GM12878 (cell line): ENCODE results near the gene BFSP2. TPM values are rescaled to one million over a fixed set of nuclear protein-coding genes. Genes with fewer than 3 reads are reported as not detected.

Experiments
- ATAC-seq: fragments of 200-7000 bp; cut with Tn5 transposase; 3 replicates; pipeline ENCODE4 v1.9.1; 2020; ENCODE audit warnings: mild to moderate bottlenecking, moderate library complexity
- BruUV-seq: library from RNA; stranded (reverse); fragments of 400-500 nt; replicated peaks from 2 replicates; lab custom pipeline; 2021; lab: Mats Ljungman, UMichigan
- CTCF ChIA-PET: fragments of 300-600 bp; sonication (Branson Sonifier 250); formaldehyde crosslinking; extraction: SDS; loops from one replicate; lab custom pipeline; 2021; ENCODE audit warnings: inconsistent platforms; lab: Yijun Ruan, JAX
- POLR2A ChIA-PET: fragments of 350-600 bp; formaldehyde crosslinking; extraction: SDS; loops from one replicate; lab custom pipeline; 2021; ENCODE audit warnings: inconsistent platforms; lab: Charles Lee
- RAD21 ChIA-PET: fragments of 300-600 bp; sonication (Branson Sonifier 250); formaldehyde crosslinking; loops from one replicate; lab custom pipeline; 2023; ENCODE audit warnings: antibody characterized with exemption; ENCODE audit not compliant: unreplicated experiment; lab: Charles Lee
- SMC1A ChIA-PET: fragments of 300-600 bp; sonication (Branson Sonifier 250); formaldehyde crosslinking; loops from one replicate; lab custom pipeline; 2023; ENCODE audit not compliant: unreplicated experiment, uncharacterized antibody; lab: Charles Lee
- DNase-seq: peaks from one replicate; pipeline ENCODE4 v3.0.0-alpha.2; 2011; ENCODE audit warnings: low read depth, low spot score
- FAIRE-seq: peaks from 3 replicates; lab custom pipeline; 2011; peaks lifted over from hg19 to GRCh38; lab: Jason Lieb, UNC
- H2AFZ ChIP-seq: 2 replicates; pipeline ENCODE4 v1.6.0; 2011; ENCODE audit warnings: low read depth, low read length, control low read depth; ENCODE audit not compliant: control insufficient read depth
- H3K27ac ChIP-seq: 2 replicates; pipeline ENCODE4 v1.5.1; 2011; ENCODE audit warnings: control low read depth; ENCODE audit not compliant: control insufficient read depth, insufficient read depth
- H3K27me3 ChIP-seq, 2 experiments: replicated peaks in 1 of 2; 2 replicates each; pipeline versions ENCODE4 v1.6.0 to v1.6.1; 2011; ENCODE audit warnings: low read length in 1 of 2; ENCODE audit not compliant: control insufficient read depth in 2 of 2, insufficient read depth in 2 of 2
- H3K36me3 ChIP-seq, 2 experiments: 2 replicates each; pipeline ENCODE4 v1.5.1; 2011; ENCODE audit warnings: low read length in 1 of 2; ENCODE audit not compliant: control insufficient read depth in 2 of 2, insufficient read depth in 2 of 2
- H3K4me1 ChIP-seq: 2 replicates; pipeline ENCODE4 v1.6.1; 2011; ENCODE audit warnings: mild to moderate bottlenecking, low read length, moderate library complexity, mixed read lengths; ENCODE audit not compliant: control insufficient read depth, insufficient read depth
- H3K4me2 ChIP-seq: 2 replicates; pipeline ENCODE4 v1.6.0; 2011; ENCODE audit warnings: control low read depth; ENCODE audit not compliant: control insufficient read depth, insufficient read depth
- H3K4me3 ChIP-seq: fragments of 200-600 bp; sonication (generic); 2 replicates; pipeline ENCODE4 v1.5.1; 2016
- H3K79me2 ChIP-seq: 2 replicates; pipeline ENCODE4 v1.6.0; 2011; ENCODE audit warnings: low read length; ENCODE audit not compliant: control insufficient read depth, insufficient read depth
- H3K9ac ChIP-seq: 2 replicates; pipeline ENCODE4 v1.8.0; 2011; ENCODE audit warnings: low read length, control low read depth, mixed read lengths; ENCODE audit not compliant: control insufficient read depth, insufficient read depth
- H3K9me3 ChIP-seq: replicated peaks from 3 replicates; pipeline ENCODE4 v1.5.1; 2011; ENCODE audit warnings: mild to moderate bottlenecking, low read length; ENCODE audit not compliant: control insufficient read depth, insufficient read depth
- H4K20me1 ChIP-seq: 2 replicates; pipeline ENCODE4 v1.6.0; 2011; ENCODE audit not compliant: control insufficient read depth, insufficient read depth
- CEBPZ ChIP-seq: fragments of 150-350 bp; IDR thresholded peaks from 2 replicates; pipeline ENCODE4 v1.6.1; 2016; ENCODE audit warnings: low read depth, low read length
- CHD2 ChIP-seq: IDR thresholded peaks from 2 replicates; pipeline ENCODE4 v1.6.1; 2011; ENCODE audit warnings: low read depth, low read length, improper control_type of control experiment, borderline replicate concordance
- ESRRA ChIP-seq: IDR thresholded peaks from 2 replicates; pipeline ENCODE4 v1.6.1; 2012; ENCODE audit warnings: mild to moderate bottlenecking, low read length, improper control_type of control experiment
- ETV6 ChIP-seq, 2 experiments: fragments of 450-650 bp in 1 of 2; IDR thresholded peaks in 1 of 2; conservative IDR thresholded peaks in 1 of 2; 2 replicates each; pipeline ENCODE4 v1.6.1; 2014; ENCODE audit warnings: antibody characterized with exemption in 1 of 2, borderline replicate concordance in 1 of 2, low read depth in 1 of 2, mild to moderate bottlenecking in 1 of 2, moderate library complexity in 1 of 2
- KLF5 ChIP-seq: fragments of 450-650 bp; IDR thresholded peaks from 2 replicates; pipeline ENCODE4 v1.6.1; 2014; ENCODE audit warnings: mild to moderate bottlenecking; ENCODE audit not compliant: partially characterized antibody
- SIN3A ChIP-seq: IDR thresholded peaks from 2 replicates; pipeline ENCODE4 v1.6.1; 2012; ENCODE audit warnings: low read depth, low read length, improper control_type of control experiment
- SPI1 ChIP-seq: IDR thresholded peaks from 2 replicates; pipeline ENCODE4 v1.6.1; 2011; ENCODE audit warnings: low read depth, mild to moderate bottlenecking, low read length, moderate library complexity, borderline replicate concordance; ENCODE audit not compliant: insufficient read depth
- STAT1 ChIP-seq: fragments of 450-650 bp; conservative IDR thresholded peaks from 2 replicates; pipeline ENCODE4 v1.6.1; 2014; ENCODE audit warnings: antibody characterized with exemption, mild to moderate bottlenecking
- SUZ12 ChIP-seq: fragments of 200-600 bp; sonication (generic); IDR thresholded peaks from one replicate; pipeline ENCODE4 v1.6.1; 2018; ENCODE audit warnings: antibody characterized with exemption, mild to moderate bottlenecking; ENCODE audit not compliant: unreplicated experiment
- ZNF207 ChIP-seq: fragments of 450-650 bp; IDR thresholded peaks from 2 replicates; pipeline ENCODE4 v1.6.1; 2014; ENCODE audit warnings: antibody characterized with exemption, mild to moderate bottlenecking, borderline replicate concordance
- WGBS: methylation state at CpG from one replicate; pipeline ENCODE4 v1.1.6; 2016; ENCODE audit warnings: low lambda C conversion rate; ENCODE audit not compliant: insufficient replicate concordance, insufficient coverage; ENCODE audit errors: missing lambda C conversion rate; 5-methylcytosine and 5-hydroxymethylcytosine counted together
- in situ Hi-C: fragments of 300-500 bp; cut with MboI; formaldehyde crosslinking; loops from 9 replicates; pipeline ENCODE4 v1.14.3; 2018; ENCODE audit warnings: mixed read lengths
- intact Hi-C: fragments of 100-400 bp; cut with micrococcal nuclease; formaldehyde crosslinking; loops from one replicate; pipeline ENCODE4 v1.14.2; 2022; ENCODE audit not compliant: unreplicated experiment
- polyA plus RNA-seq, 11 experiments: library from polyadenylated mRNA; depleted of rRNA in 4 of 11; unstranded in 6 of 11; stranded (reverse) in 5 of 11; fragments of >200 nt; fragmentation: Nextera tagmentation in 4 of 11; fragmentation: Illumina TruSeq in 1 of 11; extraction: Ambion mirVana in 4 of 11; extraction: Trizol in 1 of 11; gene quantifications; 1 replicate in 1 of 11; 2 replicates in 10 of 11; pipeline versions ENCODE4 v1.2.1 to v1.2.3, GENCODE V29; 2011 to 2016; ENCODE audit warnings: inconsistent platforms in 2 of 11, missing spikeins in 2 of 11, low read depth in 1 of 11
- total RNA-seq, 4 experiments: library from RNA; depleted of rRNA in 3 of 4; stranded (reverse); fragments of >200 nt in 3 of 4; fragmentation: Illumina TruSeq in 1 of 4; extraction: Trizol in 1 of 4; gene quantifications; 2 replicates each; pipeline versions ENCODE4 v1.2.1 to v1.2.3, GENCODE V29; 2013 to 2021
- TF ChIP-seq, protein P1 (sequence below): fragments of 450-650 bp; conservative IDR thresholded peaks from 2 replicates; pipeline ENCODE4 v1.6.1; 2017; ENCODE audit warnings: mild to moderate bottlenecking, moderate library complexity
- TF ChIP-seq, protein P2 (sequence below): fragments of 450-650 bp; formaldehyde crosslinking; IDR thresholded peaks from 2 replicates; pipeline ENCODE4 v1.4.0; 2022; ENCODE audit warnings: mild to moderate bottlenecking, moderate library complexity

BFSP2 gene
- total and polyA plus RNA-seq, 10 of the 15 experiments (the other 5 are each of a cell fraction or from before 2014, with no cell fraction given), result 1.5 to 20.4 (median 7.3) TPM

- TF ChIP-seq KLF5, result no peak
These were observed 1.7 kb downstream of the BFSP2 start (continued) for GRCh38 chr3:133401374-133402135.

- intact Hi-C loops (no loop called here), in situ Hi-C loops (no loop called here)
- no peak for DNase-seq
- no peaks in the 10 kb centered on the region for H4K20me1 ChIP-seq
- H3K4me2 ChIP-seq, result no peak overlapping the region
- CTCF ChIA-PET, result interaction anchor here (1.0 kb wide), 1 partner anchor 19 kb away, joined by 3 read pairs; no protein-coding TSS in a partner anchor
- POLR2A ChIA-PET, result no interaction called here
- RAD21 ChIA-PET, result interaction anchor here (0.7 kb wide), 1 partner anchor 173 kb away, joined by 3 read pairs; no protein-coding TSS in a partner anchor
- no peaks in the 10 kb centered on the region for H3K9me3 ChIP-seq
- no peak overlapping the region for H3K4me3 ChIP-seq
- H2AFZ ChIP-seq, result no peak overlapping the region
- H3K27ac ChIP-seq, result no peak overlapping the region
- H3K79me2 ChIP-seq, result no peaks in the 10 kb centered on the region
- FAIRE-seq, result no peak
- no peak overlapping the region for H3K9ac ChIP-seq
- ATAC-seq, result no peak
- H3K36me3 ChIP-seq, result no peaks in the 10 kb centered on the region
- H3K4me1 ChIP-seq, result no peaks in the 10 kb centered on the region
- no TSS peak for BruUV-seq
- SMC1A ChIA-PET, result interaction anchor here (1.0 kb wide), 1 partner anchor 37 kb away, joined by 3 read pairs; no protein-coding TSS in a partner anchor
- WGBS, result 2% methylated on average over 3 of the region's 3 CpGs
- no peaks in the 10 kb centered on the region for H3K27me3 ChIP-seq
- TF ChIP-seq SPI1 (no peak), SIN3A (no peak), SUZ12 (no peak), CHD2 (no peak), ESRRA (no peak), ETV6 (conservative IDR thresholded peaks at IDR 0.05 in 1 of 2, IDR thresholded peaks at IDR 0.05 in 1 of 2; ENCODE audit: borderline replicate concordance in 1 of 2, low read depth in 1 of 2) (no peak), STAT1 (no peak), CEBPZ (no peak), ZNF207 (no peak)
- TF ChIP-seq, protein P1, sequence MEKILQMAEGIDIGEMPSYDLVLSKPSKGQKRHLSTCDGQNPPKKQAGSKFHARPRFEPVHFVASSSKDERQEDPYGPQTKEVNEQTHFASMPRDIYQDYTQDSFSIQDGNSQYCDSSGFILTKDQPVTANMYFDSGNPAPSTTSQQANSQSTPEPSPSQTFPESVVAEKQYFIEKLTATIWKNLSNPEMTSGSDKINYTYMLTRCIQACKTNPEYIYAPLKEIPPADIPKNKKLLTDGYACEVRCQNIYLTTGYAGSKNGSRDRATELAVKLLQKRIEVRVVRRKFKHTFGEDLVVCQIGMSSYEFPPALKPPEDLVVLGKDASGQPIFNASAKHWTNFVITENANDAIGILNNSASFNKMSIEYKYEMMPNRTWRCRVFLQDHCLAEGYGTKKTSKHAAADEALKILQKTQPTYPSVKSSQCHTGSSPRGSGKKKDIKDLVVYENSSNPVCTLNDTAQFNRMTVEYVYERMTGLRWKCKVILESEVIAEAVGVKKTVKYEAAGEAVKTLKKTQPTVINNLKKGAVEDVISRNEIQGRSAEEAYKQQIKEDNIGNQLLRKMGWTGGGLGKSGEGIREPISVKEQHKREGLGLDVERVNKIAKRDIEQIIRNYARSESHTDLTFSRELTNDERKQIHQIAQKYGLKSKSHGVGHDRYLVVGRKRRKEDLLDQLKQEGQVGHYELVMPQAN, result no peak
- TF ChIP-seq, protein P2, sequence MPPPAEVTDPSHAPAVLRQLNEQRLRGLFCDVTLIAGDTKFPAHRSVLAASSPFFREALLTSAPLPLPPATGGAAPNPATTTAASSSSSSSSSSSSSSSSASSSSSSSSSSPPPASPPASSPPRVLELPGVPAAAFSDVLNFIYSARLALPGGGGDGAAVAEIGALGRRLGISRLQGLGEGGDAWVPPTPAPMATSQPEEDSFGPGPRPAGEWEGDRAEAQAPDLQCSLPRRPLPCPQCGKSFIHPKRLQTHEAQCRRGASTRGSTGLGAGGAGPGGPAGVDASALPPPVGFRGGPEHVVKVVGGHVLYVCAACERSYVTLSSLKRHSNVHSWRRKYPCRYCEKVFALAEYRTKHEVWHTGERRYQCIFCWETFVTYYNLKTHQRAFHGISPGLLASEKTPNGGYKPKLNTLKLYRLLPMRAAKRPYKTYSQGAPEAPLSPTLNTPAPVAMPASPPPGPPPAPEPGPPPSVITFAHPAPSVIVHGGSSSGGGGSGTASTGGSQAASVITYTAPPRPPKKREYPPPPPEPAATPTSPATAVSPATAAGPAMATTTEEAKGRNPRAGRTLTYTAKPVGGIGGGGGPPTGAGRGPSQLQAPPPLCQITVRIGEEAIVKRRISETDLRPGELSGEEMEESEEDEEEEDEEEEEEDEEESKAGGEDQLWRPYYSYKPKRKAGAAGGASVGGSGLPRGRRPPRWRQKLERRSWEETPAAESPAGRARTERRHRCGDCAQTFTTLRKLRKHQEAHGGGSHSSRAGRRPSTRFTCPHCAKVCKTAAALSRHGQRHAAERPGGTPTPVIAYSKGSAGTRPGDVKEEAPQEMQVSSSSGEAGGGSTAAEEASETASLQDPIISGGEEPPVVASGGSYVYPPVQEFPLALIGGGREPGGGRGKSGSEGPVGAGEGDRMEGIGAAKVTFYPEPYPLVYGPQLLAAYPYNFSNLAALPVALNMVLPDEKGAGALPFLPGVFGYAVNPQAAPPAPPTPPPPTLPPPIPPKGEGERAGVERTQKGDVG (CRISPR knock-in tag), result no peak
These were observed 5.1 kb downstream of the BFSP2 start for GRCh38 chr3:133404920-133405319.
